Anterior cingulate cortex (tissue), 58 donors: ENCODE measurements around the gene MAP1LC3A.
"Not testable (repeated sequence)": the region's sequence is repeated elsewhere in the genome, so short reads cannot be mapped to it uniquely, and the experiment has no call there.

ENCODE experiments used
- DNase-seq, 58 donors: peaks; one replicate each; lab custom pipeline; 2025; lab: John Stamatoyannopoulos, UW

The MAP1LC3A gene

DNA sequence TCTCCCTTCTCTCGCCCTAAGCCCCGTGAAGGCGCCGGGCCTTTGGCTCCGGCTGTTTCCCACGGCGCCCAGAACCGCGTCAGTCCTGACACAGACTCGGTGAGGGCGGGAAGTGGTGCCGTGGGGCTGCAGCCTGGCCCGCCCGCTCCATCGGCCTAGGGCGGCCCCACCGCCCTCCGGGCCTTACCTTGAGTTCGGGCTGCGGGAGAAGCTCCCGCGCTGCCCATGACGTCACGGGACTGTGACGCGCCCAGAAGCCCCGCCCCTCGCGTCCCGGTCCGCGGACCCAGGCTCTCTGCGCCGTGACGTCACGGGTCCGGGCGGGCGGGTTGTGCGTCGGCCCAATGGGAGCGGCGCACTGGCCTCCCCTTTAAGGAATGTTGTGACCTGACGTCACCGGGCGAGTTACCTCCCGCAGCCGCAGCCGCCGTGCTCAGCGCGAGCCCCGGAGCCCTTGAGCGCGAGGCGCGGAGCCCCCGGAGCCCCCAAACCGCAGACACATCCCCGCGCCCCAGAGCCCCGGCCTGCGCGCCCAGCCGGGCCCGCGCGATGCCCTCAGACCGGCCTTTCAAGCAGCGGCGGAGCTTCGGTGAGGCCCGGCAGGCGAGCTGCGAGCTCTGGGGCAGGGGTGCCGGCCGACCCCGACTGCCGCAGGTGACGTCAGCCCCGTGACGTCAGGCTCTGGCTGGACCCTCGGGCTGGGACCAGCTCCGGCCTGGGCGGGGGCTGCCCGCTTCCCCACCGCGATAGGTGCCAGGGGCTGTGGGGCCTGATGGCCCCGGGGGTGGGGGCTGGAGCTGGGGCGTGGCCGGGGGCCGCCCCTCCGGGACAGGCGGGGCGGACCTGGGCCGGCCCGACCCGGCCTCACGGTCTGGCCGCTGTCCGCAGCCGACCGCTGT, at the start of gene MAP1LC3A:
TSS of gene MAP1LC3A (plus strand) at position 399 of the 899 bp plus-strand sequence. CDS start at position 550, 151 bp downstream.
- DNase-seq: peak; percentile 41 to 97 (median 90)

DNA sequence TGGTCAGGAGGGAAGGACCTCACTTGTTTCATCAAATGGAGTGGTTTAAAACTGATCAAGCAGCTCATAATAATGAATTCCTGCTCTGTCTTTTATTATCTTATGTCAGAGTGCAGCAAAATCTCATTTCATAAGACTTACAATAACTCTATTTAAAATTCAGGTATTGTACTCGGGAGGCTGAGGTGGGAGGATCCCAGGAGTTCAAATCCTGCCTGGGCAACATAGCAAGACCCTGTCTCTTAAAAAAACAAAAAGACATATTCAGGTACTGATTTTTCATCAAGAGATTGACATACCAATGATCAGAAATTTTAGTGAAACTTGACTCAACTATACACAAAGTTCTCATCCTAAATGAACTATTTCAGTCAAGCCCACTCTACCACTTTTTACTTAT, 47.9 kb upstream of the MAP1LC3A start:
- DNase-seq: no peak

DNA sequence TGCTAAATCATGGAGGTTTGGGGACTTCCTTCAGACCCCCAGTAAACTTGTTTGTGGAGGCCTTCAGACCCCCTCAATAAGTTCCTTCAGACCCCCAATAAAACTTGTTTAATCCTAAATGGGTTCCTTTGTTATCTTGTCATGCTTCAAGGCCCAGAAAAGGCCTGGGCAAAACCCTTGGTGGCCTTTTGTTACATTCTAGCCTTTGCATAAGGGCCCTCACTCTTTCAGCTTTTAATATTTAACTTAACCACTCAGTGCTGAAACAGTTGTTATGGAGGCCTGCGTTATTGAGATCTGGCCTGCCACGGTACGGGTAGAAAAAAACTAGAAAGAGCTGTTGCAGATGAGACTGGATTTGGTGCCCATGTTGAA, 46.6 kb upstream of the MAP1LC3A start:
- no peak for DNase-seq

DNA sequence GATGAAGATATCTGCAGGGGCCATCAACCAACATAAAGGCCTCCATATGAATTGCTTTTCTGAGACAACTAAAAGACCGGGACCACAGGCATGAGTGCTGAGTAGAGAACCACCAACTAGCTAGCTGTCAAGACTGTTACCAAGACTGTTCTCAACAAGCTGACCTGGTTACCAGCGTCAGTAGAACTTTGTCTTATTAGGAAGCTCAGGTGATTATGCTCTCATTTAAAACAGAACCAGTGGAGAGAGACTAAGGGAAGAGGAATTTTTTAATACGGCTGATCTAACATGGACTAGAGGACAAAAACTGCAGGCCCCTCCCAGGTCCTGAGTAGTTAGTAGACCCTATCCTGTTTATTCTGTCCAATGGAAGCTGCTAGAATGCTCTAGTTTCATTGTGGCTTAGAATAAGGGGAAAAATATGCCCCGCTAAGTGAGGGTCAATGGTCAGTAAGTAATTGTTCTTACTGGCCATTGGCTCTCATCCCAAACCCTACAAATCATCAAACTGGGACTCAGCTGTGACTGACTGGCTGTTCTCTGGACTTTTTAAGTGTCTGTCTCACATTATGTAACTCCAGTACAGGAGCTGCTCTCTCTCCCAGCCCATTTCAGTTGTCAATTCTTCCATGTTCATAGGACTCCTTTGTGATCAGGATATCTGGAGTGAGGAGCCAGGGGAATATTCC, 46.1 kb upstream of the MAP1LC3A start:
- peak in 2 of 58 donors; percentile 36 to 41 for DNase-seq

DNA sequence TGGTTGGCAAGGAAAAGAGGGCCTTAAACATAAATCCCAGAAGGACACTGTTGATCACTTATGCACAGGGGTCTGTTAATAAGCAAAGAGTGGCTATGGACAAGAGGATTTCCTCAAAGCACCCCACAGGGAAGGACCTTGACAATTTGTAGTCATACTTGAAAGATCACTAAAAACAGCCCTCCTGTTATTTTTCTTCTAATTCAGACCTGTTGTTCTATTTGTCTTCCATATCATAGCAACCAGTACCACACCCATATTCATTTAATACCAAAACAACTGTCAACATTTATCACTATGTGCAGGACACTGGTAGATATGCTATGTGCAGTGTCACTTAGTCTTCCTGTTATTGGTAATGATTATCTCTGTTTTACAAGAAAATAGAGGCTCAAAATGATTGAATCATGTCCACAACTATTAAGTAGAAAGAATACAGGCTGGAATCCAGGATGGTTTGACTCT, 45.5 kb upstream of the MAP1LC3A start:
- DNase-seq: no peak

DNA sequence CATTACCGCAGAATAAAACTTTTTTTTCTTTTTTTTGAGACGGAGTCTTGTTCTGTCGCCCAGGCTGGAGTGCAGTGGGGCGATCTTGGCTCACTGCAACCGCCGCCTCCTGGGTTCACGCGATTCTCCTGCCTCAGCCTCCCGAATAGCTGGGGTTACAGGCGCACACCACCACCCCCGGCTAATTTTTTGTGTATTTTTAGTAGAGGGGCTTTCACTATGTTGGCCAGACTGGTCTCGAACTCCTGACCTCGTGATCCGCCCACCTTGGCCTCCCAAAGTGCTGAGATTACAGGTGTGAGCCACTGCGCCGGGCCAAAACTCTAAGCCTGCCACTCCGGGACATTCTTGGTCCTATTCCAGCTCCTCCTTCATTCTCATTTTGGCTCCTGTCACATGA, 44.5 kb upstream of the MAP1LC3A start:
- not testable (repeated sequence) for DNase-seq

DNA sequence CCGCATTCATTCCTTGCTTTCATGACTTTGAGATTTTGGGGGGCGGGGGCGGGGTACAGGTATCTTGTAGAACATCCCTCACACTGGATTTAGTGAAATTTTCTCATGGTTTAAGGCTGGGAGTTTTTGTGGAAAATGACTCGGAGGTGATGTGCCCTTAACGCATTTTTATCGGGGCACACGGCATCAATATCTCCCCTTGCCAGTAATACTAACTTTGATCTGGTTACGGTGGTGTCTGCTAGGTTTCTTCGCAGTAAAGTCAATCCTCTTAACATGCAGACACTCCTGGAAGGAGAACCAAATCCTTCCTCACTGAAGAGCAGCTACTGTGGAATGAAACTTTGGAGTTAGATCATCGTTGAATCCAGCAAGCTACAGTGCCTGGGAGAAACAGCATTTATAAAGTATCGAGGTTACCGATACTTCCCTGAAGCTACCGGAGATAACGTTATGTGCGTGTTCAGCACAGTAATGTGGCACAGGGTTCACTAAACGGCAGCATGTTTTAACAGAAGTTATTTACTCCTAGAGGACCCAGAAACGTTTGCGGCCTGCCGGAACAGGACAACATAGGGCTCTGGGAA, 43.5 kb upstream of the MAP1LC3A start:
- DNase-seq: no peak

DNA sequence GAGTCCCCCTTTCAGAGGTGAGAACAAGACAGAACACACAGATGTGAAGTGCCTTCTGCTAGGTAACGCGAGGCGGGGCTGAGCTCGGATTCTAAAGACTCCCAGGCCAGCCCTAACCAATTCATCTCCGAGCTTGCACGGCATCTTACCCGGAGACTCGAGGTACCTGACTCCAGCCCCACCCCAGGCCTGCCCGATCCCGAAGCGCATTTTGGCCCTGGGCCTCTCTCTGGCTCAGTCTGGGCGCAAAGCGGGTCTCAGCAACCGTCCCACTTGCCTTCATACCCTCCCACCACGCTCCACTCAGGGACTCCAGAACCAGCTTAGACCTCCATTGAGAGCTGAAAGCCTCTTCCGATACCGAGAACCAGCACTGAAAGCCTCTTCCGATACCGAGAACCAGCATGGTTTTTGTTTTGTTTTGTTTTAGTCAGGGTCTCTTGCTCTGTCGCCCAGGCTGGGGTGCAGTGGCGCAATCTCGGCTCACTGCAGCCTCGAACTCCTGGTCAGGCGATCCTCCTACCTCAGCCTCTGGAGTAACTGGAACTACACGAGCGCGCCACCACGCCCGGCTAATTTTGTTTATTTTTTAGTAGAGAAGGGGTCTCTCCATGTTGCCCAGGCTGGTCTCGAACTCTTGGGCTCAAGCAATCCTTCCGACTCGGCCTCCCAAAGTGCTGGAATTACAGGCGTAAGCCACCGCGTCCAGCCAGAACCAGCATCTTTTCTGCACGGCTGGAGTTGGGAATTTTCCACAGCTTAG, 42.9 kb upstream of the MAP1LC3A start:
- peak in 43 of 58 donors; percentile 19 to 69 (median 45) for DNase-seq

DNA sequence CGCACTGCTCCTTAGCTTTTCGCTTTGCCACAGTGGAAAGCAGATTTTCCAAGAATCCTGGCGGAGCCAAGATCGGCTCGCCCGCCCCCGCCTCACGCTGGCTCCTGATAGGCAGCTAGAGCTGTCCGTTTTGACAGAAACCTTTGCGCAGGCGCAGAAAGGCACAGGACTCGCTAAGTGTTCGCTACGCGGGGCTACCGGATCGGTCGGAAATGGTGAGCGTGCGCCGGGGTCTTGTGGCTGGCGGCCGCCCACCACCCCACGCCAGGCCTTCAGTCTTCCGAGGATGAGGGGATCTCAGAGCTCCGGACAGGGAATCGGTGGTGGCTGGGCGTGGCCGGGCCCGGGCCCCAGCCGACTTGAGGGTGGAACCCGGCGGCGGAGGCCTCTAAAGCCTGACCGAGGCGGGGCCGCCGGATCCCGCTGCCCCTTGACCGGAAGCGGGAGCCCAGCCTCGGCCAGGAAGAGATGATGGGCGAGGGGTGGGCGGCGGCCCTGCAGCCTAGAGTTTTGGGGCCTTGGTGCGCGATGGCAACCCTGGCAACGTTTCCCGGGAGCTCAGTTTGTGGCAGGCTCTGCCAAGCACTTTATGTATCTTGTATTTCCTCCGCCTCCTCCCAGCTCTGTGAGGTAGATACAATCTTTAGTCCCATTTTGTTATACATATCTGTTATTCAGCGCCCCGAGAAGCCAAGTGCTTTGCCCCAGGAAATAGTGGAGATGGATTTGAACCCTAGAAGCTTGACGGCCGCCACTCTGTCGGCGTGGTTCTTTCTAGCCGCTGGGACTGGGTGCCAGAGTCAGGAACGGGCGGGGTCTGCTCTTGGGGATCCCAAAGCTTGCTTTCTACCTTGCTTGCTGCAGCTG, 42.0 kb upstream of the MAP1LC3A start, which contains the start of gene DYNLRB1:
TSS of gene DYNLRB1 (plus strand) at position 176 of the 867 bp plus-strand sequence. CDS start at position 213, 37 bp downstream.
- peak; percentile 79 to 99 (median 94) for DNase-seq

DNA sequence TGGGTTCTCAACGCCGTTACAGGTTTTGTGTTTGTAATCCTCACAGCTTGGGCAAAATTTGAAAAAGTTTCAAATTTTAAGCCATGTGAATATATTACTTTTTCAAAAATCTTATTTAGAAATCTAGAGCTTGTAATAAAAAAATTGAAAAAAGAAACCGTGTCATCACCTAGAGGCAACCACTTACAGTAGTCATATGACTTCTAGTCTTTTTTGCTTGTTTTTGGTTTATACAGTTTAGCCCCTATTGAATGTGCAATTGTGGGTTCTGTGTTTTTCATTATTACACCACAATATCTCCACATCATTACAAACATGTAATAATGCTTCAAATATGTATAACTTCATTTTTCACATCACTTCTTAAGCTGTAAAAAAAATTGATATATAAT, 41.4 kb upstream of the MAP1LC3A start:
- no peak for DNase-seq

DNA sequence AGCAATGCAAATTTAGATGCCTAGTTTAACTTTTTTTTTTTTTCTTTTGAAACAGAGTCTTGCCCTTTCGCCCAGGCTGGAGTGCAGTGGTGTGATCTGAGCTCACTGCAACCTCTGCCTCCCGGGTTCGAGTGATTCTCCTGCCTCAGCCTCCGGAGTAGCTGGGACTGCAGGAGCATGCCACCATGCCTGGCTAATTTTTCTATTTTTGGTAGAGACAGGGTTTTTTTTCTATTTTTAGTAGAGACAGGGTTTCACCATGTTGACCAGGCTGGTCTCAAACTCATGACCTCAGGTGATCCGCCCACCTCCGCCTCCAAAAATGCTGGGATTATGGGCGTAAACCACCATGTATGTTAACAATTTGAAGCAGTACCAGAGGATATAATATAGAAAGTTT, 39.7 kb upstream of the MAP1LC3A start:
- DNase-seq: not testable (repeated sequence)

DNA sequence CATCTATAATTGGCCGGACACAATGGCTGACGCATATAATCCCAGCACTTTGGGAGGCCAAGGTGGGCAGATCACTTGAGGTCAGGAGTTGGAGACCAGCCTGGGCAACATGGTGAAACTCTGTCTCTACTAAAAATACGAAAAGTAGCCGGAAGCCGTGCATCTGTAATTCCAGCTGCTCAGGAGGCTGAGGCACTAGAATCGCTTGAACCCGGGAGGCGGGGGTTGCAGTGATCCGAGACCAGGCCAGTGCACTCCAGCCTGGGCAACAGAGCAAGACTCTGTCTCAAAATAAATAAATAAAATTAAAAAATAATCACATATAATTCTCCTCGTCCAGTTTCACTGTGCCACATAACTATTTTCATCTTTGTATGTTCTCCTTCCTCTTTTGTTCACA, 38.7 kb upstream of the MAP1LC3A start:
- not testable (repeated sequence) for DNase-seq

DNA sequence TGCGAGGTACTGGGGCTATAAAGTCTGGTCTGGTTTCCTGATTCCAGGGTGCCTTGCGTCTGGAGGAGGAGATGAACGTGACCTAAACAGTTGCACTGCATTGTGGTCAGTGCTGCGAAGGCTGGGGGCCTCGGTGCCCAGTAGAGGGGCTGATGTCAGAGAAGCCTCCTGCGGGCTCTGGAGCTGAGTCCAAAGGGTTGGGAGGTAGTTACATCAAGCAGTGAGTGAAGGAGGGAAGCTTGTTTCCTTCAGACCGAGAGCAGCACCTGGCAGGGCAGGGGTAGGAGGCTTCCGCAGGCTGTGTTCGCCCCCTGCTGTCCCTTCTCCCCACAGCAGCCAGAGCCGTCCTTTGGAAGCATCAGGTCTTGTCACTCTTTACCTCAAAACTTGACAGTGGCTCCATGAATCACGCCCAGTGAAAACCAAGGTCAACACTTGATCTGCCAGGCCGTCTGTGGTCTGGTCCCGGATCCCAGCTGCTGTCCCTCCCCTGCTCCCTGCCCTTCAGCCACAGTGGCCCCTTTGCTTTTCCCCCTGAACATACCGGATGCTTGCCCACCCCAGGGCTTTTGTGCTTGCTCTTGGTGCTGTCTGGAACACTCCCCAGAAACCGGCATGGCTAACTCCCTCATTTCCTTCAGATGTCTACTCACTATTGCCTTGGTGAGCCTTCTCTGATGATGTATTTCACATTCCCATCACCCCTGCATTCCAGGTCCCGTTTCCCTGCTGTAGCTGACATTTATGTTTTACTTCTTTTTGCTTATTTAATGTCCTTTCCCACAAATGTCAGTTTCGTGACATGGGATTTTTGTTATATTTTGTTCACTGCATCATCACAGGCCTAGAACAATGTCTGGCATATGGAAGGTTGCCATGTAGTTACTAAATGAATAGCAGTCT, 35.3 kb upstream of the MAP1LC3A start:
- peak in 36 of 58 donors; percentile 13 to 67 (median 29) for DNase-seq

DNA sequence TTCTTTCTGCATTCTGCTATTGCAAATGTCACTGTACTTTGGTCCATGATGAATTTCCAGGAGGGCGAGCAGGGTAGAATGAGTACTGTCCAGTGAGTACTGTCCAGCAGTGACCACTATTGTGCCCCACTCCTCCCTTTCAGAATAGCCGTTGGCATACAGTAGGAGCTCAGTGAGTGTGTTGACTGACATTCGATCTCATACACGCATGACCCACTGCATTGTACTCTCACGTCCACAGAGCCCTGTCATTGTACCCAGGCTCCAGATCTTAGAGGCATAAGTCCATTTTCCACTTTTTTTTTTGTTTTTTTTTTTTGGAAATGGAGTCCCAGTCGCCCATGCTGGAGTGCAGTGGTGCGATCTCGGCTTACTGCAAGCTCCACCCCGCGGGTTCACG, 34.1 kb upstream of the MAP1LC3A start:
- DNase-seq: peak in 2 of 58 donors; percentile 23 to 64

DNA sequence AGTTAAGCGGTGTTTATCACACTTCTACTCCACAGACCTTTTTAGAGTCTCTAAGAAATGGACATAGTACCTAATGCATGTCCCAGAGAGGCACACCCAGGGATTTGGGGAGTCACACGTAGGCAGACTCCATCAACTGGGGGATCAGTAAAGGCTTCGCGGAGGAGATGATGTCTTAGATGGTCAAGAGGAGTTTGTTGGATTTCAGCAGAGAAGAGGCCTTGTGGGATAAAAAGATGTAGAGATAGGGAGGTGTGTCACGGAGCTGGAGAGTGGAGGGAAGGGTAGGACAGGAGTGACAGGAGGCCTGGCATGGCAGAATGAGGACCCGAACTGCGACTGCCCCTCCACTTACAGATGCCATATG, 33.2 kb upstream of the MAP1LC3A start:
- peak in 1 of 58 donors; percentile 30 for DNase-seq

DNA sequence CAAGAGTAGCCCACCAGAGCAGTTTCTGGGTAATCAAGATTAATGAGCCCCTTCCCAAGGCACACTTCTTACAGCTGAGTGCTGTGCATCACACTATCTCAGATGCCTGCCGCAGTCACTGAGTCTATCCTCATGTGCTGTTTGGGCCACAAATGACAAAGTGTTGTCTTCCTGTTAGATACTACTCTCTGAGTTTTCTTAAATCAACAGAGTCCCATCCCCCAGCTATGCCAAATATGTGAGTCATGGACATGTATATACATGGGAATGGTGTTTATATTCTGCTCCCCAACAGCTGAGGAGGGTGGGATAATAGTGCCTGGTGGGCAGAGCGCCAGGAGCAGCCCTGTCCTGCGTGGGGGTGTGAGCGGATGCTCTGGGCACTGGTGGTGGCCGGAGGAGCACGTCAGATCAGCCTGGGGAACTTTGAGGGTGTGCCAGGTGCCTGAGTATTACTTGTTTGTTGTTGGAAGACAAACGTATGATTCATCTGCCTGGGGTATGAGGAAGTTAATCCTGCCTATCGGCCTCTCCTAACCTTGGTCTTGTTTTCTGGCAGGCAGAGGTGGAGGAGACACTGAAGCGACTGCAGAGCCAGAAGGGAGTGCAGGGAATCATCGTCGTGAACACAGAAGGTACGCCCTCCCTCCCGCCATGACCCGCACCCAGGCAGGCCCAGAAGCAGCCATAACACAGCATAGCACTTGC, 32.7 kb upstream of the MAP1LC3A start:
- peak in 31 of 58 donors; percentile 8 to 83 (median 44) for DNase-seq

DNA sequence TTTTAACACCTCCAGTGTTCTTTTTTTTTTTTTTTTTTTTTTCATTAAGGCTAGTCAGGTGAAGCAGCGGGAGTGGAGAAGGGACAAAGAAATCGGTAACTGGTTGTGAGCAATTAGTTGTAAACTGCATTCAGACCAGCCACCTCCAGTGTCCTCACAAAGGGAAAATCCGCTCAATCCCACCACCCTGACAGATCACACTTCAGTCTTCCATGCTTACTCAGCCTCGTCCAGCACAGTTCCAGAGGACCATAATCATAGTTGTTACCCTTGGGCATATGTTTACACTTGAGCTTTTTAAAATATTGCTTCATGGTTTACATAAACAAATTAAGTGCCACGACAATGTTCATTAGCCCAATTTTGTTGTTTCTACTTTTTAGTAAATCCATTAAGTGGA, 32.1 kb upstream of the MAP1LC3A start:
- DNase-seq: no peak

DNA sequence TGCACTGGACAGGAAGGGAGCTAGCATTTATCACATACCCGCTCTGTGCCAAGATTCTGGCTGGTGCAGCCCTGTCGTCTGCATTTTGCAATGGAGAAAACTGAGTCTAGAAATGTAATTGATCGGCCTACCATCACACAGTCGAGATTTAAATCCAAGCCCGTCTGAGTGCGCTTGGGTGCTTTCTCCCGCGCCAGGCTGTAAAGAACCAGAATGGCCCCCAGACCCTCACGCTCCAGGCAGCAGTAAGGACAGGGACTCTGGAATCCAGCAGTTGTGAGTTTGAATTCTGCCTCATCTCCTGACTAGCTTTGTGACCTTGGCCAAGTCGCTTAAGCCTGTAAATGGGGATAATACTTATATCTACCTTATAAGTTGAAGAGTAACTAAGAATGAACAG, 31.5 kb upstream of the MAP1LC3A start:
- DNase-seq: no peak
